Upper lobe of left lung (tissue), 6 donors: ENCODE measurements around the gene ATP6V0E1. TPM values are rescaled to one million over a fixed set of nuclear protein-coding genes. Genes with fewer than 3 reads are reported as not detected.

ENCODE experiments used
- ATAC-seq, 2 donors: fragments of 200-7000 bp; cut with Tn5 transposase; one replicate each; pipeline ENCODE4 v1.9.1; 2022; ENCODE audit warnings: mild to moderate bottlenecking in 2 of 2, moderate library complexity in 2 of 2; ENCODE audit not compliant: low FRiP score in 2 of 2
- DNase-seq, 2 donors: peaks; one replicate each; pipeline ENCODE4 v3.0.0-alpha.2; 2019 to 2020
- H3K27ac ChIP-seq, 4 donors: fragments of 200-600 bp; sonication (generic); one replicate each; pipeline ENCODE4 v1.5.1; 2016 to 2019
- H3K27me3 ChIP-seq, 4 donors: fragments of 200-600 bp; sonication (generic); one replicate each; pipeline ENCODE4 v1.5.1; 2017 to 2019
- H3K36me3 ChIP-seq, 4 donors: fragments of 200-600 bp; sonication (generic); one replicate each; pipeline ENCODE4 v1.5.1; 2016 to 2019
- H3K4me1 ChIP-seq, 4 donors: fragments of 200-600 bp; sonication (generic); one replicate each; pipeline ENCODE4 v1.5.1; 2018 to 2019
- H3K4me3 ChIP-seq, 4 donors: fragments of 200-600 bp; sonication (generic); one replicate each; pipeline ENCODE4 v1.5.1; 2017 to 2019; ENCODE audit warnings: mild to moderate bottlenecking in 2 of 4, moderate library complexity in 1 of 4
- H3K9me3 ChIP-seq, 4 donors: fragments of 200-600 bp; sonication (generic); one replicate each; pipeline ENCODE4 v1.5.1; 2018 to 2019
- CTCF ChIP-seq, 6 experiments: fragments of 450-650 bp in 4 of 6; fragments of 200-600 bp in 2 of 6; sonication (generic) in 2 of 6; IDR thresholded peaks; one replicate each; pipeline ENCODE4 v1.5.1; 2016 to 2019; ENCODE audit warnings: antibody characterized with exemption in 6 of 6
- EP300 ChIP-seq, 4 donors: sonication (generic); formaldehyde crosslinking; IDR thresholded peaks; one replicate each; pipeline ENCODE4 v1.5.1; 2017; ENCODE audit warnings: antibody characterized with exemption in 4 of 4, control low read depth in 2 of 4
- POLR2A ChIP-seq, 4 donors: fragments of 450-650 bp; IDR thresholded peaks; one replicate each; pipeline ENCODE4 v1.5.1; 2016 to 2017; ENCODE audit warnings: antibody characterized with exemption in 4 of 4, mild to moderate bottlenecking in 2 of 4
- POLR2AphosphoS5 ChIP-seq, 2 donors: sonication (generic); formaldehyde crosslinking; IDR thresholded peaks; one replicate each; pipeline ENCODE4 v1.5.1; 2017; ENCODE audit warnings: antibody characterized with exemption in 2 of 2
- WGBS, 2 donors: methylation state at CpG; one replicate each; pipeline ENCODE4 v1.1.5; 2017 to 2018; 5-methylcytosine and 5-hydroxymethylcytosine counted together
- total RNA-seq, 6 donors: library from RNA; depleted of rRNA in 4 of 6; stranded (reverse); fragments of >200 nt in 4 of 6; gene quantifications; one replicate each; pipeline versions ENCODE4 v1.1.0 to v1.2.1, GENCODE V29; 2016 to 2021
- donor health status: DM: no; HTN: no; CAD: no; lungs with moderate emphysema.
- donor health status: DM: no; HTN: yes; CAD: no; lungs with severe emphysema.

The ATP6V0E1 gene
- total RNA-seq, 6 donors from 2014 or later: 58.7 to 317 (median 198) TPM

- no peak for DNase-seq
- peaks cover 15 to 34% (median 22%) of the 10 kb centered on the region in 4 donors for H3K4me1 ChIP-seq
- 91 to 94% methylated on average over 5 to 7 of the region's 7 CpGs for WGBS, 2 donors
- no peak overlapping the region for H3K27ac ChIP-seq
- TF ChIP-seq CTCF (IDR thresholded peaks at IDR 0.05): no peak
- no peak for TF ChIP-seq EP300 (IDR thresholded peaks at IDR 0.05)
- no peak for TF ChIP-seq POLR2AphosphoS5 (IDR thresholded peaks at IDR 0.05)
- no peak for TF ChIP-seq POLR2A (IDR thresholded peaks at IDR 0.05)
- peaks cover 0 to 8% (median 3%) of the 10 kb centered on the region in 4 donors for H3K36me3 ChIP-seq
- H3K9me3 ChIP-seq: no peaks in the 10 kb centered on the region
- H3K27me3 ChIP-seq: no peaks in the 10 kb centered on the region
- no peak for ATAC-seq
- no peak overlapping the region for H3K4me3 ChIP-seq
Observed at GRCh38 chr5:172981931-172982330, 1.6 kb upstream of the ATP6V0E1 start.

- ATAC-seq (peak; percentile 84 to 91), DNase-seq (peak in 1 of 2 donors; percentile 92)
- Histone ChIP-seq H3K4me3 (peak overlapping the region; percentile 87 to 95 (median 92)), H3K36me3 (peaks cover 0 to 29% (median 7%) of the 10 kb centered on the region in 4 donors), H3K27ac (peak overlapping the region; percentile 96 to 100 (median 96)), H3K4me1 (peaks cover 16 to 52% (median 23%) of the 10 kb centered on the region in 4 donors), H3K27me3 (no peaks in the 10 kb centered on the region), H3K9me3 (no peaks in the 10 kb centered on the region)
- peak in 1 of 4 donors; percentile 11 for TF ChIP-seq EP300 (IDR thresholded peaks at IDR 0.05)
- peak in 4 of 6 experiments; percentile 21 to 73 (median 53) for TF ChIP-seq CTCF (IDR thresholded peaks at IDR 0.05)
- peak; percentile 9 to 68 for TF ChIP-seq POLR2AphosphoS5 (IDR thresholded peaks at IDR 0.05)
- no peak for TF ChIP-seq POLR2A (IDR thresholded peaks at IDR 0.05)
- 0% methylated on average over 12 to 15 of the region's 15 CpGs for WGBS, 2 donors
Observed at GRCh38 chr5:172984244-172984953, 828 bp downstream of the ATP6V0E1 start.

DNA sequence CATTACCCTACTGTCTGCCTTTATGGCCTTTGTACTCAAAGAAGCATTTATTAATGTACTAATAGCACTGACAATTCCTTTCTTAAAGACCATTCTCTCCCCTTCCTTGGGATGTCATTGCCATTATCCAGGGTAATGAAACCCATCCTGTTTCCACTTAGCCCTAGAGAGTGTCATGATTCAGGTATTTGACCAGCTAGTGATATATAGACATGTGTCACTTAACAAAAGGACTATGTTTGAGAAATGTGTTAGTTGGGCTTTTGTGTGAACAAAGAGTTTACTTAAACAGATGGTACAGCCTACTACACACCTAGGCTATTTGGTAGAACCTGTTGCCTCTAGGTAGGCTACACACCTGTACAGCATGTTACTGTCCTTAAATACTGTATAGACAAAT lies 2.0 kb downstream of the ATP6V0E1 start:
- Histone ChIP-seq H3K36me3 (peaks cover 0 to 33% (median 7%) of the 10 kb centered on the region in 4 donors), H3K4me1 (peaks cover 16 to 52% (median 23%) of the 10 kb centered on the region in 4 donors), H3K27ac (peak overlapping the region in 2 of 4 donors; percentile 9 to 97), H3K9me3 (no peaks in the 10 kb centered on the region), H3K27me3 (no peaks in the 10 kb centered on the region), H3K4me3 (peak overlapping the region in 3 of 4 donors; percentile 87 to 95 (median 89))
- TF ChIP-seq POLR2AphosphoS5 (IDR thresholded peaks at IDR 0.05): no peak
- DNase-seq: no peak
- no peak for ATAC-seq

DNA sequence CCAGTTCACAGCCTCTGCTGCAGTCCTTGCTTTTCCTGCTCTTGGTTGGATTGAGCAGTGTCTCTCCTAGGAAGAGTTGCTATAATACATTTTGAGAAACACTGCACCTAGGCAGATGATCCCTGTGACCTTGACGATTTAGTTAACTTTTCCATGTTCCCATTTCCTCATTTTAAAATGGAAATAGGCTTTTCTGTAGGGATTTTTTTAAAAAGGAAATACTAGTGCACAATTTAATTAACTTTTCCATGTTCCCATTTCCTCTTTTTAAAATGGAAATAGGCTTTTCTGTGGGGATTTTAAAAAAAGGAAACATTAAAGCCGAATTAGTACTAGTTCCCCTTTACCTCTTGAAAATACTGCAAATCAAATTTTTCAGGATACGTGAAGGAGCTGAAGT lies 4.7 kb downstream of the ATP6V0E1 start:
- Histone ChIP-seq H3K27ac (no peak overlapping the region), H3K27me3 (no peaks in the 10 kb centered on the region), H3K9me3 (no peaks in the 10 kb centered on the region), H3K4me1 (peaks cover 13 to 45% (median 17%) of the 10 kb centered on the region in 4 donors), H3K36me3 (peaks cover 0 to 40% (median 8%) of the 10 kb centered on the region in 4 donors), H3K4me3 (no peak overlapping the region)
- TF ChIP-seq EP300 (IDR thresholded peaks at IDR 0.05): no peak
- TF ChIP-seq POLR2A (IDR thresholded peaks at IDR 0.05): no peak
- TF ChIP-seq CTCF (IDR thresholded peaks at IDR 0.05): no peak
- TF ChIP-seq POLR2AphosphoS5 (IDR thresholded peaks at IDR 0.05): no peak
- ATAC-seq (no peak), DNase-seq (no peak)
- WGBS, 2 donors: 69% methylated on average over 3 of the region's 3 CpGs

DNA sequence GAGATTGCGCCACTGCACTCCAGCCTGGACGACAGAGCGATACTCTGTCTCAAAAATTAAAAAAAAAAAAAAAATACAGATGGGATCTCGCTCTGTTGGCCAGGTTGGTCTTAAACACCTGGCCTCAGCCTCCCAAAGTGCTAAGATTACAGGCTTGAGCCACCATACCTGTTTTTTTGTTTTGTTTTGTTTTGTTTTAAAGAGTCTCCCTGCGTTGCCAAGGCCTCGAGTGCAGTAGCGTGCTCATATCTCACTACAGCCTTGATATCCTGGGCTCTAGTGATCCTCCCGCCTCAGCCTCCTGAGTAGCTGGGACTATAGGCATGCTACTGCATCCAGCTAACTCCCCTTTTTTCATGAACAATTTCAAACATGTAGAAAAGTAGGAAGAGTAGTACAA lies 7.2 kb downstream of the ATP6V0E1 start:
- no peaks in the 10 kb centered on the region for H3K27me3 ChIP-seq
- H3K4me3 ChIP-seq: no peak overlapping the region
- ATAC-seq: no peak
- TF ChIP-seq POLR2AphosphoS5 (IDR thresholded peaks at IDR 0.05): no peak
- no peak for TF ChIP-seq POLR2A (IDR thresholded peaks at IDR 0.05)
- TF ChIP-seq CTCF (IDR thresholded peaks at IDR 0.05): no peak
- no peak for TF ChIP-seq EP300 (IDR thresholded peaks at IDR 0.05)
- H3K36me3 ChIP-seq: peaks cover 10 to 63% (median 20%) of the 10 kb centered on the region in 4 donors
- WGBS, 2 donors: 92 to 94% methylated on average over 8 of the region's 8 CpGs
- no peak overlapping the region for H3K27ac ChIP-seq
- peaks cover 4 to 30% (median 7%) of the 10 kb centered on the region in 4 donors for H3K4me1 ChIP-seq
- no peaks in the 10 kb centered on the region for H3K9me3 ChIP-seq
- no peak for DNase-seq
